ENCODE results near the gene AGXT.

DNA sequence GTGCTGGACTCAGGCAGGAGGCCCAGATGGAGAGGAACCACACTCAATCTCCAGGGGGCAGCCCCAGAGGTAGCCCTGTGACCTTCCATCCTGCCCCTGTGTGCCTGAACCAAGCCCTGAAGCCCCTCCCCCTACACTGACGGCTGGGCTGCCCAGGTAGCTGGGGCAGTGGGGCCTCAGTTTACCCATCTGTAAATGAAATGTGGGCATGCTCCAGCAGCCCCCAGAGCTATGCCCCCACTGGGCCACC is 53.3 kb downstream of the AGXT start:
- TF ChIP-seq POLR2A (IDR thresholded peaks at IDR 0.05) (no peak), CTCF (IDR thresholded peaks at IDR 0.05) (no peak)

All from Peyer's patch (tissue), 4 donors.